Measurements from ENCODE around the gene CCDC82.

CCDC82 gene

GRCh38 chr11:96394773-96395172 lies 5.1 kb upstream of the CCDC82 start:
- Histone ChIP-seq H3K9ac (no peak overlapping the region), H3K4me1 (no peaks in the 10 kb centered on the region), H3K27me3 (ENCODE audit: control insufficient read depth, insufficient read depth, low read length) (no peaks in the 10 kb centered on the region), H3K27ac (no peak overlapping the region), H3K36me3 (ENCODE audit: control insufficient read depth, insufficient read depth, low read length) (no peaks in the 10 kb centered on the region), H3K4me2 (ENCODE audit: low read length) (no peak overlapping the region), H2AFZ (no peak overlapping the region), H3K4me3 (ENCODE audit: low read depth, low read length) (no peak overlapping the region), H3K79me2 (no peaks in the 10 kb centered on the region), H3K9me3 (ENCODE audit: control insufficient read depth, low read length) (no peaks in the 10 kb centered on the region)
- TF ChIP-seq, protein P1, sequence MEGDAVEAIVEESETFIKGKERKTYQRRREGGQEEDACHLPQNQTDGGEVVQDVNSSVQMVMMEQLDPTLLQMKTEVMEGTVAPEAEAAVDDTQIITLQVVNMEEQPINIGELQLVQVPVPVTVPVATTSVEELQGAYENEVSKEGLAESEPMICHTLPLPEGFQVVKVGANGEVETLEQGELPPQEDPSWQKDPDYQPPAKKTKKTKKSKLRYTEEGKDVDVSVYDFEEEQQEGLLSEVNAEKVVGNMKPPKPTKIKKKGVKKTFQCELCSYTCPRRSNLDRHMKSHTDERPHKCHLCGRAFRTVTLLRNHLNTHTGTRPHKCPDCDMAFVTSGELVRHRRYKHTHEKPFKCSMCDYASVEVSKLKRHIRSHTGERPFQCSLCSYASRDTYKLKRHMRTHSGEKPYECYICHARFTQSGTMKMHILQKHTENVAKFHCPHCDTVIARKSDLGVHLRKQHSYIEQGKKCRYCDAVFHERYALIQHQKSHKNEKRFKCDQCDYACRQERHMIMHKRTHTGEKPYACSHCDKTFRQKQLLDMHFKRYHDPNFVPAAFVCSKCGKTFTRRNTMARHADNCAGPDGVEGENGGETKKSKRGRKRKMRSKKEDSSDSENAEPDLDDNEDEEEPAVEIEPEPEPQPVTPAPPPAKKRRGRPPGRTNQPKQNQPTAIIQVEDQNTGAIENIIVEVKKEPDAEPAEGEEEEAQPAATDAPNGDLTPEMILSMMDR (IDR thresholded peaks at IDR 0.05) = no peak

DNA sequence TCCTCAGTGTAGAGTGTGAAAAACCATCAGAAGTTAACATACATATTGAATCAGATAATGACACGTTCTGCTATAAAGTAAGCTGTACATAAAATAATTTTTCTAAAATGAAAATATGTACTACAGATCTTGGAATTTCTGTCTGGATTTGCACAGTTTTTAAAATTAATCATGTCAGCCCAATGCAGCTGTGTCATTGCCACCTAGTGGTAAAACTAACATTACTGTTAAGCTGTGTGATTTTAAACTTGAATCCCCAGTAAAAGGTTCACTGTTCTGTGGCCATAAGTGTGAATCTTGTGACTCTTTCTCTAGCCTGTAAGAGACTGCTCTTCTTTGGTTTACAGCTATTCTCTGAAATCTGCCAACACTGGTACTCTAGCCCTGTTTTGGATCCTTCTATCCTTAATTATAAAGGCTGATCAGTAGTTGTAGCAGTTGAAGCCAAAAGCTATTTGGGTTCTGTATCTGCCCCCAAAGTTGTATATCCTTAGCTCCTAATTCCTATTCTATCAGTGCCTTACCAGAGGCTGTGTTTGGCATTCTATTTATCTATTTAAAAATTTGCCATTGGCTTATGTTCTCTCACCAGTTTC lies 4.1 kb upstream of the CCDC82 start:
- Histone ChIP-seq H3K27me3 (ENCODE audit: control insufficient read depth, insufficient read depth, low read length) (no peaks in the 10 kb centered on the region), H3K27ac (no peak overlapping the region)
- TF ChIP-seq, protein P1 (IDR thresholded peaks at IDR 0.05) = peak; percentile 36

DNA sequence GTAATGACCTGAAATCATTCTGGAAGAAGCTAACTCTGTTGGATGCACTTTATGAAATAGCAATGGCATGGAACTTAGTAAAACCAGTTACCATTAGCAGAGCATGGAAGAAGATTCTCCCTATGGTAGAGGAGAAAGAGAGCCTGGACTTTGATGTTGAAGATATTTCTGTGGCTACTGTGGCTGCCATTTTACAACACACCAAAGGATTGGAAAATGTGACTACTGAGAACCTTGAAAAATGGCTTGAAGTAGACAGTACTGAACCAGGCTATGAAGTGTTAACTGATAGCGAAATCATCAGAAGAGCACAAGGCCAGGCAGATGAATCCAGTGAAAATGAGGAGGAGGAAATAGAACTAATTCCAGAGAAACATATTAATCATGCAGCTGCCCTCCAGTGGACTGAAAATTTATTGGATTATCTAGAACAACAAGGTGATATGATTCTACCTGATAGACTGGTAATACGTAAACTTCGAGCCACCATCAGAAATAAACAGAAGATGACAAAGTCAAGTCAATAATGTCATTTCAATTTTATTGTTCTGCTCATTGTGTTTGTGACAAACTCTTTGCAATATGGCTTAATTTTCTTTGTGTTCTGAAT lies 2.1 kb upstream of the CCDC82 start:
- TF ChIP-seq, protein P1 (IDR thresholded peaks at IDR 0.05) = no peak
- Histone ChIP-seq H3K36me3 (ENCODE audit: control insufficient read depth, insufficient read depth, low read length) (no peaks in the 10 kb centered on the region), H3K27me3 (ENCODE audit: control insufficient read depth, insufficient read depth, low read length) (no peaks in the 10 kb centered on the region), H3K4me1 (peaks cover 2% of the 10 kb centered on the region), H3K79me2 (no peaks in the 10 kb centered on the region), H3K9ac (no peak overlapping the region), H3K27ac (no peak overlapping the region), H3K9me3 (ENCODE audit: control insufficient read depth, low read length) (no peaks in the 10 kb centered on the region), H3K4me2 (ENCODE audit: low read length) (no peak overlapping the region), H3K4me3 (ENCODE audit: low read depth, low read length) (no peak overlapping the region), H2AFZ (no peak overlapping the region)

More for the DNA sequence above, 4.1 kb upstream of the CCDC82 start:
- H3K9me3 ChIP-seq (ENCODE audit: control insufficient read depth, low read length) = no peaks in the 10 kb centered on the region
- no peaks in the 10 kb centered on the region for H3K36me3 ChIP-seq (ENCODE audit: control insufficient read depth, insufficient read depth, low read length)
- no peak overlapping the region for H3K4me2 ChIP-seq (ENCODE audit: low read length)
- H3K4me3 ChIP-seq (ENCODE audit: low read depth, low read length) = no peak overlapping the region
- H3K4me1 ChIP-seq = no peaks in the 10 kb centered on the region
- no peak overlapping the region for H2AFZ ChIP-seq
- H3K79me2 ChIP-seq = no peaks in the 10 kb centered on the region
- no peak overlapping the region for H3K9ac ChIP-seq

DNA sequence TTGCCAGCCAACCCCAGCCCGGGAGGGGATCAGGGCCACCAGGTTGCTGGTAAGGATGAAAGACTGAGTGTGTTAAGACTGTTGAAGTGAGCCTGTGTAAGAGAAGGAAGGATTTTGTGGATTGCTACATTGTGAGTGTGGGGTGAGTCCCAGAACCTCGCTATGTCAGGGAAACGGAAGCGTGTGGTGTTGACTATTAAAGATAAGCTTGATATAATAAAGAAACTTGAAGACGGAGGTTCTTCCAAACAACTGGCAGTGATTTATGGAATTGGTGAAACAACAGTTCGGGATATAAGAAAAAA lies 728 bp upstream of the CCDC82 start:
- Histone ChIP-seq H2AFZ (peak overlapping the region; percentile 88), H3K4me1 (peaks cover 2% of the 10 kb centered on the region), H3K79me2 (no peaks in the 10 kb centered on the region), H3K36me3 (ENCODE audit: control insufficient read depth, insufficient read depth, low read length) (no peaks in the 10 kb centered on the region), H3K4me2 (ENCODE audit: low read length) (peak overlapping the region; percentile 78), H3K27me3 (ENCODE audit: control insufficient read depth, insufficient read depth, low read length) (no peaks in the 10 kb centered on the region), H3K27ac (peak overlapping the region; percentile 64), H3K9ac (no peak overlapping the region), H3K4me3 (ENCODE audit: low read depth, low read length) (peak overlapping the region; percentile 60), H3K9me3 (ENCODE audit: control insufficient read depth, low read length) (no peaks in the 10 kb centered on the region)
- TF ChIP-seq, protein P1 (IDR thresholded peaks at IDR 0.05) = no peak

Measured in parathyroid adenoma (tissue), 2 donors.